Immature natural killer cell (primary cell): ENCODE measurements around the gene FANCD2OS. TPM values are rescaled to one million over a fixed set of nuclear protein-coding genes. Genes with fewer than 3 reads are reported as not detected.
"Not testable (repeated sequence)": the region's sequence is repeated elsewhere in the genome, so short reads cannot be mapped to it uniquely, and the experiment has no call there.

Source experiments
- DNase-seq, 3 donors: peaks; one replicate each; pipeline ENCODE4 v3.0.0; 2022; ENCODE audit warnings: mixed read lengths in 1 of 3
- H3K27ac Mint-ChIP-seq, 6 donors: one replicate each; pipeline ENCODE4 v1.8.0; 2020; ENCODE audit warnings: mixed read lengths in 6 of 6, mild to moderate bottlenecking in 5 of 6, inconsistent platforms in 4 of 6, moderate library complexity in 3 of 6
- H3K27me3 Mint-ChIP-seq, 3 donors: one replicate each; pipeline ENCODE4 v1.8.0; 2020 to 2021; ENCODE audit warnings: low read depth in 3 of 3, mild to moderate bottlenecking in 3 of 3, mixed read lengths in 3 of 3, moderate library complexity in 3 of 3, inconsistent platforms in 1 of 3
- H3K36me3 Mint-ChIP-seq, 3 donors: one replicate each; pipeline ENCODE4 v1.8.0; 2020; ENCODE audit warnings: mixed read lengths in 3 of 3, inconsistent platforms in 2 of 3, mild to moderate bottlenecking in 2 of 3
- H3K4me1 Mint-ChIP-seq, 2 donors: one replicate each; pipeline ENCODE4 v1.8.0; 2020; ENCODE audit warnings: inconsistent platforms in 2 of 2, mild to moderate bottlenecking in 2 of 2, mixed read lengths in 2 of 2, moderate library complexity in 1 of 2
- H3K4me3 Mint-ChIP-seq, 5 donors: one replicate each; pipeline ENCODE4 v1.8.0; 2020; ENCODE audit warnings: mild to moderate bottlenecking in 5 of 5, mixed read lengths in 5 of 5, inconsistent platforms in 3 of 5, moderate library complexity in 3 of 5
- H3K9me3 Mint-ChIP-seq, 6 donors: one replicate each; pipeline ENCODE4 v1.8.0; 2020; ENCODE audit warnings: mild to moderate bottlenecking in 6 of 6, mixed read lengths in 6 of 6, inconsistent platforms in 4 of 6, moderate library complexity in 3 of 6
- polyA plus RNA-seq, 3 donors: library from polyadenylated mRNA; unstranded; fragments of 300-500 nt; fragmentation: Illumina TruSeq; gene quantifications; one replicate each; pipeline ENCODE4 v1.2.3, GENCODE V29; 2021

FANCD2OS gene
- polyA plus RNA-seq, result not detected

GRCh38 chr3:10108091-10108490 is at the start of gene FANCD2OS:
Gene FANCD2OS (minus strand): TSS chr3:10108255. CDS start chr3:10104774, 3,481 bp downstream.
- H3K4me1 Mint-ChIP-seq, result no peaks in the 10 kb centered on the region
- H3K36me3 Mint-ChIP-seq, result no peaks in the 10 kb centered on the region
- no peaks in the 10 kb centered on the region for H3K9me3 Mint-ChIP-seq
- no peak within 1 kb of the TSS for H3K27ac Mint-ChIP-seq
- no peaks in the 10 kb centered on the region for H3K27me3 Mint-ChIP-seq
- DNase-seq, result no peak
- H3K4me3 Mint-ChIP-seq, result no peak within 1 kb of the TSS

GRCh38 chr3:10157031-10157430 is 49.0 kb upstream of the FANCD2OS start:
- no peaks in the 10 kb centered on the region for H3K9me3 Mint-ChIP-seq
- no peaks in the 10 kb centered on the region for H3K4me1 Mint-ChIP-seq
- H3K27ac Mint-ChIP-seq, result no peak overlapping the region
- H3K27me3 Mint-ChIP-seq, result peaks cover 0 to 2% (median 0%) of the 10 kb centered on the region in 3 donors
- H3K36me3 Mint-ChIP-seq, result peaks cover 0 to 7% (median 0%) of the 10 kb centered on the region in 3 donors
- H3K4me3 Mint-ChIP-seq, result no peak overlapping the region
- DNase-seq, result no peak

- Mint-ChIP-seq H3K27ac (peak overlapping the region in 4 of 6 donors; percentile 6 to 71 (median 34)), H3K36me3 (peaks cover 0 to 18% (median 6%) of the 10 kb centered on the region in 3 donors), H3K27me3 (peaks cover 0 to 2% (median 2%) of the 10 kb centered on the region in 3 donors), H3K4me1 (peaks cover 0 to 8% of the 10 kb centered on the region in 2 donors), H3K9me3 (no peaks in the 10 kb centered on the region), H3K4me3 (no peak overlapping the region)
- DNase-seq, result no peak
Observed at GRCh38 chr3:10155658-10156057, 47.6 kb upstream of the FANCD2OS start.

- peak overlapping the region in 3 of 6 donors; percentile 3 to 45 (median 43) for H3K27ac Mint-ChIP-seq
- H3K27me3 Mint-ChIP-seq, result peaks cover 0 to 2% (median 2%) of the 10 kb centered on the region in 3 donors
- H3K4me3 Mint-ChIP-seq, result no peak overlapping the region
- H3K36me3 Mint-ChIP-seq, result peaks cover 0 to 23% (median 6%) of the 10 kb centered on the region in 3 donors
- H3K4me1 Mint-ChIP-seq, result peaks cover 0 to 13% of the 10 kb centered on the region in 2 donors
- no peak for DNase-seq
- no peaks in the 10 kb centered on the region for H3K9me3 Mint-ChIP-seq
Observed at GRCh38 chr3:10155123-10155472, 47.0 kb upstream of the FANCD2OS start.

GRCh38 chr3:10154335-10155122 is 46.5 kb upstream of the FANCD2OS start:
- no peak for DNase-seq
- no peaks in the 10 kb centered on the region for H3K9me3 Mint-ChIP-seq
- H3K36me3 Mint-ChIP-seq, result peaks cover 0 to 29% (median 6%) of the 10 kb centered on the region in 3 donors
- peaks cover 2 to 18% of the 10 kb centered on the region in 2 donors for H3K4me1 Mint-ChIP-seq
- H3K4me3 Mint-ChIP-seq, result no peak overlapping the region
- H3K27ac Mint-ChIP-seq, result peak overlapping the region; percentile 7 to 61 (median 30)
- peaks cover 0 to 2% (median 2%) of the 10 kb centered on the region in 3 donors for H3K27me3 Mint-ChIP-seq

- no peaks in the 10 kb centered on the region for H3K9me3 Mint-ChIP-seq
- H3K27ac Mint-ChIP-seq, result peak overlapping the region in 3 of 6 donors; percentile 28 to 70 (median 44)
- peaks cover 14 to 33% of the 10 kb centered on the region in 2 donors for H3K4me1 Mint-ChIP-seq
- no peak overlapping the region for H3K4me3 Mint-ChIP-seq
- no peak for DNase-seq
- peaks cover 0 to 41% (median 6%) of the 10 kb centered on the region in 3 donors for H3K36me3 Mint-ChIP-seq
- peaks cover 0 to 4% (median 2%) of the 10 kb centered on the region in 3 donors for H3K27me3 Mint-ChIP-seq
Observed at GRCh38 chr3:10150987-10151386, 42.9 kb upstream of the FANCD2OS start.

GRCh38 chr3:10149226-10149625 is 41.2 kb upstream of the FANCD2OS start:
- Mint-ChIP-seq H3K27me3 (peaks cover 0 to 5% (median 2%) of the 10 kb centered on the region in 3 donors), H3K36me3 (peaks cover 0 to 38% (median 9%) of the 10 kb centered on the region in 3 donors), H3K27ac (peak overlapping the region in 2 of 6 donors; percentile 34 to 43), H3K4me3 (no peak overlapping the region), H3K4me1 (peaks cover 27 to 50% of the 10 kb centered on the region in 2 donors), H3K9me3 (no peaks in the 10 kb centered on the region)
- no peak for DNase-seq

GRCh38 chr3:10145685-10146084 is 37.6 kb upstream of the FANCD2OS start:
- Mint-ChIP-seq H3K27ac (peak overlapping the region in 5 of 6 donors; percentile 20 to 78 (median 74)), H3K4me3 (peak overlapping the region; percentile 28 to 79 (median 60)), H3K36me3 (peaks cover 0 to 29% (median 4%) of the 10 kb centered on the region in 3 donors), H3K4me1 (peaks cover 54 to 66% of the 10 kb centered on the region in 2 donors), H3K9me3 (no peaks in the 10 kb centered on the region), H3K27me3 (peaks cover under 1 to 10% (median 10%) of the 10 kb centered on the region in 3 donors)
- DNase-seq, result no peak

- peaks cover 49 to 52% of the 10 kb centered on the region in 2 donors for H3K4me1 Mint-ChIP-seq
- DNase-seq, result no peak
- no peaks in the 10 kb centered on the region for H3K9me3 Mint-ChIP-seq
- H3K27ac Mint-ChIP-seq, result peak overlapping the region; percentile 78 to 98 (median 89)
- peaks cover 0 to 12% (median 4%) of the 10 kb centered on the region in 3 donors for H3K36me3 Mint-ChIP-seq
- H3K27me3 Mint-ChIP-seq, result peaks cover 2 to 11% (median 10%) of the 10 kb centered on the region in 3 donors
- H3K4me3 Mint-ChIP-seq, result peak overlapping the region; percentile 86 to 97 (median 91)
Observed at GRCh38 chr3:10142707-10143560, 34.9 kb upstream of the FANCD2OS start.

- H3K9me3 Mint-ChIP-seq, result no peaks in the 10 kb centered on the region
- peak overlapping the region; percentile 78 to 98 (median 92) for H3K27ac Mint-ChIP-seq
- H3K36me3 Mint-ChIP-seq, result peaks cover 0 to 6% (median 4%) of the 10 kb centered on the region in 3 donors
- peaks cover 2 to 11% (median 8%) of the 10 kb centered on the region in 3 donors for H3K27me3 Mint-ChIP-seq
- peaks cover 40 to 43% of the 10 kb centered on the region in 2 donors for H3K4me1 Mint-ChIP-seq
- DNase-seq, result no peak
- peak overlapping the region; percentile 86 to 97 (median 91) for H3K4me3 Mint-ChIP-seq
Observed at GRCh38 chr3:10140996-10141546, 33.0 kb upstream of the FANCD2OS start.

- no peak for DNase-seq
- H3K9me3 Mint-ChIP-seq, result no peaks in the 10 kb centered on the region
- H3K27ac Mint-ChIP-seq, result no peak overlapping the region
- no peaks in the 10 kb centered on the region for H3K36me3 Mint-ChIP-seq
- no peak overlapping the region for H3K4me3 Mint-ChIP-seq
- H3K27me3 Mint-ChIP-seq, result peaks cover 2 to 11% (median 8%) of the 10 kb centered on the region in 3 donors
- H3K4me1 Mint-ChIP-seq, result peaks cover 5 to 7% of the 10 kb centered on the region in 2 donors
Observed at GRCh38 chr3:10137178-10137577, 29.1 kb upstream of the FANCD2OS start.

- Mint-ChIP-seq H3K27me3 (peaks cover 2 to 8% (median 2%) of the 10 kb centered on the region in 3 donors), H3K36me3 (no peaks in the 10 kb centered on the region)
Observed at GRCh38 chr3:10136426-10137005, 28.5 kb upstream of the FANCD2OS start.

GRCh38 chr3:10135872-10136271 is 27.8 kb upstream of the FANCD2OS start:
- not testable (repeated sequence) for H3K4me3 Mint-ChIP-seq, H3K4me1 Mint-ChIP-seq, H3K9me3 Mint-ChIP-seq, DNase-seq, H3K27me3 Mint-ChIP-seq, H3K27ac Mint-ChIP-seq, H3K36me3 Mint-ChIP-seq

More at GRCh38 chr3:10136426-10137005, 28.5 kb upstream of the FANCD2OS start:
- Mint-ChIP-seq H3K9me3 (no peaks in the 10 kb centered on the region), H3K4me1 (peaks cover 4 to 5% of the 10 kb centered on the region in 2 donors), H3K4me3 (no peak overlapping the region), H3K27ac (no peak overlapping the region)
- DNase-seq, result no peak
